ENCODE results near the gene CCL13. TPM values are rescaled to one million over a fixed set of nuclear protein-coding genes. Genes with fewer than 3 reads are reported as not detected.
"Not testable (repeated sequence)": the region's sequence is repeated elsewhere in the genome, so short reads cannot be mapped to it uniquely, and the experiment has no call there.

The CCL13 gene
- total RNA-seq, 1 donor: not detected

- no peak overlapping the region for H3K4me3 ChIP-seq (ENCODE audit: low read depth, low read length)
- DNase-seq (ENCODE audit: low read depth): no peak
- TF ChIP-seq CTCF (IDR thresholded peaks at IDR 0.05; ENCODE audit: insufficient read depth, low read length): no peak
These were observed 37.8 kb upstream of the CCL13 start for GRCh38 chr17:34318474-34318873.

GRCh38 chr17:34319039-34319483 lies 37.2 kb upstream of the CCL13 start, which contains the start of gene CCL8:
Gene CCL8, plus strand, starts transcription at chr17:34319435. Its CDS starts 67 bp downstream, at chr17:34319502.
- no peak for TF ChIP-seq CTCF (IDR thresholded peaks at IDR 0.05; ENCODE audit: insufficient read depth, low read length)
- no peak within 1 kb of the TSS for H3K4me3 ChIP-seq (ENCODE audit: low read depth, low read length)
- DNase-seq (ENCODE audit: low read depth): peak; percentile 28

GRCh38 chr17:34321964-34322363 lies 34.3 kb upstream of the CCL13 start:
- DNase-seq (ENCODE audit: low read depth): no peak
- TF ChIP-seq CTCF (IDR thresholded peaks at IDR 0.05; ENCODE audit: insufficient read depth, low read length): no peak
- no peak overlapping the region for H3K4me3 ChIP-seq (ENCODE audit: low read depth, low read length)

- H3K4me3 ChIP-seq (ENCODE audit: low read depth, low read length): not testable (repeated sequence)
- peak; percentile 44 for DNase-seq (ENCODE audit: low read depth)
These were observed 28.7 kb upstream of the CCL13 start for GRCh38 chr17:34327580-34327979.

GRCh38 chr17:34337701-34338100 lies 18.6 kb upstream of the CCL13 start:
- no peak overlapping the region for H3K4me3 ChIP-seq (ENCODE audit: low read depth, low read length)
- DNase-seq (ENCODE audit: low read depth): no peak
- no peak for TF ChIP-seq CTCF (IDR thresholded peaks at IDR 0.05; ENCODE audit: insufficient read depth, low read length)

GRCh38 chr17:34339138-34339770 lies 17.0 kb upstream of the CCL13 start:
- DNase-seq (ENCODE audit: low read depth): no peak
- no peak for TF ChIP-seq CTCF (IDR thresholded peaks at IDR 0.05; ENCODE audit: insufficient read depth, low read length)
- H3K4me3 ChIP-seq (ENCODE audit: low read depth, low read length): no peak overlapping the region

GRCh38 chr17:34341916-34342315 lies 14.4 kb upstream of the CCL13 start:
- H3K4me3 ChIP-seq (ENCODE audit: low read depth, low read length): no peak overlapping the region
- DNase-seq (ENCODE audit: low read depth): no peak
- TF ChIP-seq CTCF (IDR thresholded peaks at IDR 0.05; ENCODE audit: insufficient read depth, low read length): no peak
